GM23338 (cell line): Measurements from ENCODE around the gene PTPRS. TPM values are rescaled to one million over a fixed set of nuclear protein-coding genes. Genes with fewer than 3 reads are reported as not detected.

Experiments
- ATAC-seq: fragments of 200-7000 bp; cut with Tn5 transposase; 3 replicates; pipeline ENCODE4 v1.9.1; 2020
- DNase-seq: peaks from one replicate; pipeline ENCODE4 v3.0.0-alpha.2; 2015; ENCODE audit warnings: low spot score
- H2AFZ ChIP-seq: fragments of 200-600 bp; sonication (generic); 2 replicates; pipeline ENCODE4 v1.8.0; 2016; ENCODE audit warnings: antibody characterized with exemption, mild to moderate bottlenecking, moderate library complexity
- H3F3A ChIP-seq: fragments of 200-600 bp; sonication (generic); replicated peaks from 2 replicates; pipeline ENCODE4 v1.8.0; 2017; ENCODE audit warnings: antibody characterized with exemption, mixed run types, low read depth
- H3K27ac ChIP-seq: fragments of 200-600 bp; sonication (generic); 2 replicates; pipeline ENCODE4 v1.6.1; 2016; ENCODE audit warnings: low read depth
- H3K27me3 ChIP-seq: fragments of 200-600 bp; sonication (generic); 2 replicates; pipeline ENCODE4 v1.8.0; 2016; ENCODE audit warnings: mild to moderate bottlenecking, mixed run types, moderate library complexity; ENCODE audit not compliant: insufficient read depth
- H3K36me3 ChIP-seq: fragments of 200-600 bp; sonication (generic); 2 replicates; pipeline ENCODE4 v1.8.0; 2016; ENCODE audit warnings: mild to moderate bottlenecking; ENCODE audit not compliant: insufficient read depth
- H3K4me1 ChIP-seq: fragments of 200-600 bp; sonication (generic); 2 replicates; pipeline ENCODE4 v1.8.0; 2016; ENCODE audit warnings: mild to moderate bottlenecking, moderate library complexity; ENCODE audit not compliant: insufficient read depth
- H3K4me2 ChIP-seq: fragments of 200-600 bp; sonication (generic); 2 replicates; pipeline ENCODE4 v1.7.1; 2017; ENCODE audit warnings: mixed run types
- H3K4me3 ChIP-seq: fragments of 200-600 bp; sonication (generic); 2 replicates; pipeline ENCODE4 v1.6.1; 2016; ENCODE audit warnings: mixed run types
- H3K79me2 ChIP-seq: fragments of 200-600 bp; sonication (generic); replicated peaks from 2 replicates; pipeline ENCODE4 v1.8.0; 2017; ENCODE audit warnings: mild to moderate bottlenecking; ENCODE audit not compliant: insufficient read depth
- H3K9me2 ChIP-seq: fragments of 200-600 bp; sonication (generic); 2 replicates; pipeline ENCODE4 v1.8.0; 2017; ENCODE audit not compliant: insufficient read depth
- H4K20me1 ChIP-seq: fragments of 200-600 bp; sonication (generic); replicated peaks from 2 replicates; pipeline ENCODE4 v1.8.0; 2017; ENCODE audit warnings: mild to moderate bottlenecking; ENCODE audit not compliant: insufficient read depth
- H3K27ac Mint-ChIP-seq: 2 replicates; pipeline ENCODE4 v1.8.0; 2020; ENCODE audit warnings: inconsistent platforms, mild to moderate bottlenecking, moderate library complexity, mixed read lengths
- H3K27me3 Mint-ChIP-seq: 3 replicates; pipeline ENCODE4 v1.8.0; 2022; ENCODE audit warnings: low read depth, mild to moderate bottlenecking, moderate library complexity, mixed read lengths, inconsistent platforms; ENCODE audit not compliant: insufficient read depth, poor library complexity
- H3K36me3 Mint-ChIP-seq: 3 replicates; pipeline ENCODE4 v1.8.0; 2021; ENCODE audit warnings: low read depth, mild to moderate bottlenecking, inconsistent platforms, moderate library complexity, mixed read lengths
- H3K4me1 Mint-ChIP-seq: 3 replicates; pipeline ENCODE4 v1.8.0; 2020; ENCODE audit warnings: mild to moderate bottlenecking, inconsistent platforms, mixed read lengths
- H3K4me3 Mint-ChIP-seq: 3 replicates; pipeline ENCODE4 v1.8.0; 2021; ENCODE audit warnings: moderate library complexity, mild to moderate bottlenecking, inconsistent platforms, mixed read lengths
- H3K9me3 Mint-ChIP-seq: 3 replicates; pipeline ENCODE4 v1.8.0; 2020; ENCODE audit warnings: moderate library complexity, mild to moderate bottlenecking, inconsistent platforms, mixed read lengths
- CREB1 ChIP-seq: fragments of 250-450 bp; sonication (Bioruptor Pico); IDR thresholded peaks from 2 replicates; pipeline ENCODE4 v1.5.0; 2020; ENCODE audit warnings: low read depth, mild to moderate bottlenecking, moderate library complexity
- CTCF ChIP-seq, 2 experiments: fragments of 200-600 bp in 1 of 2; sonication (generic) in 1 of 2; conservative IDR thresholded peaks; 2 replicates each; pipeline versions ENCODE4 v1.5.1 to v1.6.1; 2016 to 2017; ENCODE audit warnings: antibody characterized with exemption in 2 of 2, low read depth in 2 of 2, mild to moderate bottlenecking in 2 of 2, moderate library complexity in 1 of 2
- EZH2 ChIP-seq: fragments of 200-600 bp; sonication (generic); IDR thresholded peaks from one replicate; pipeline ENCODE4 v1.8.0; 2017; ENCODE audit warnings: antibody characterized with exemption, mild to moderate bottlenecking, low read depth; ENCODE audit not compliant: unreplicated experiment
- EZH2phosphoT487 ChIP-seq: fragments of 200-600 bp; sonication (generic); IDR thresholded peaks from one replicate; pipeline ENCODE4 v1.8.1; 2018; ENCODE audit warnings: antibody characterized with exemption; ENCODE audit not compliant: unreplicated experiment
- JUNB ChIP-seq: IDR thresholded peaks from one replicate; pipeline ENCODE4 v1.6.1; 2016; ENCODE audit warnings: antibody characterized with exemption; ENCODE audit not compliant: unreplicated experiment
- REST ChIP-seq: IDR thresholded peaks from one replicate; pipeline ENCODE4 v1.6.1; 2018; ENCODE audit warnings: antibody characterized with exemption; ENCODE audit not compliant: unreplicated experiment
- STAT1 ChIP-seq: IDR thresholded peaks from one replicate; pipeline ENCODE4 v1.6.1; 2016; ENCODE audit warnings: antibody characterized with exemption; ENCODE audit not compliant: unreplicated experiment
- ZNF462 ChIP-seq: fragments of 250-450 bp; sonication (Bioruptor Pico); IDR thresholded peaks from 2 replicates; pipeline ENCODE4 v1.5.0; 2020; ENCODE audit warnings: mild to moderate bottlenecking, moderate library complexity
- polyA plus RNA-seq: library from polyadenylated mRNA; unstranded; fragments of >200 nt; fragmentation: Nextera tagmentation; extraction: Ambion mirVana; gene quantifications from 2 replicates; pipeline ENCODE4 v1.2.1, GENCODE V29; 2016
- total RNA-seq: library from RNA; depleted of rRNA; stranded (reverse); fragments of >200 nt; shearing (Covaris generic); gene quantifications from 2 replicates; pipeline ENCODE4 v1.2.3, GENCODE V29; 2014

The PTPRS gene
- total and polyA plus RNA-seq, 2 experiments from 2014 or later, result 20.7 to 290 TPM

- DNase-seq (peak; percentile 84), ATAC-seq (peak; percentile 99)
- no peaks in the 10 kb centered on the region; the same call in 2 of the 3 replicates for H3K9me3 Mint-ChIP-seq
- no peaks in the 10 kb centered on the region for H3K36me3 Mint-ChIP-seq
- no peak overlapping the region for H3K4me2 ChIP-seq
- no peaks in the 10 kb centered on the region for H3K4me1 ChIP-seq
- H3K4me3 ChIP-seq, result no peak overlapping the region
- no peak overlapping the region for H3K27ac ChIP-seq
- peaks cover 8% of the 10 kb centered on the region for H3K27me3 Mint-ChIP-seq
- H3F3A ChIP-seq, result 0 out of 2 replicates have a peak, but pooled peaks cover 3% of the 10 kb centered on the region
- no peaks in the 10 kb centered on the region for H3K27me3 ChIP-seq
- no peak overlapping the region for H3K4me3 Mint-ChIP-seq
- H3K4me1 Mint-ChIP-seq, result no peaks in the 10 kb centered on the region
- no peaks in the 10 kb centered on the region for H3K79me2 ChIP-seq
- H2AFZ ChIP-seq, result peak overlapping the region; percentile 23; the same call in 1 of the 2 replicates
- no peaks in the 10 kb centered on the region for H3K9me2 ChIP-seq
- no peaks in the 10 kb centered on the region for H3K36me3 ChIP-seq
- TF ChIP-seq CTCF (conservative IDR thresholded peaks at IDR 0.05; ENCODE audit: low read depth in 2 of 2) (peak; percentile 85 to 95), REST (no peak), STAT1 (no peak), JUNB (no peak)
- H4K20me1 ChIP-seq, result no peaks in the 10 kb centered on the region
- no peak overlapping the region for H3K27ac Mint-ChIP-seq
Measured at GRCh38 chr19:5369962-5370367, 29.4 kb upstream of the PTPRS start.

GRCh38 chr19:5369304-5369703 lies 28.7 kb upstream of the PTPRS start:
- peaks cover 9% of the 10 kb centered on the region for H3K27me3 Mint-ChIP-seq
- Histone ChIP-seq H3K27ac (no peak overlapping the region), H2AFZ (no peak overlapping the region), H3K4me2 (no peak overlapping the region), H4K20me1 (no peaks in the 10 kb centered on the region), H3K4me3 (no peak overlapping the region), H3K4me1 (no peaks in the 10 kb centered on the region), H3K9me2 (no peaks in the 10 kb centered on the region), H3K27me3 (no peaks in the 10 kb centered on the region), H3K36me3 (no peaks in the 10 kb centered on the region), H3K79me2 (no peaks in the 10 kb centered on the region), H3F3A (0 out of 2 replicates have a peak, but pooled peaks cover 3% of the 10 kb centered on the region)
- DNase-seq (no peak), ATAC-seq (no peak)
- H3K4me1 Mint-ChIP-seq, result peaks cover 3% of the 10 kb centered on the region
- H3K36me3 Mint-ChIP-seq, result no peaks in the 10 kb centered on the region
- H3K9me3 Mint-ChIP-seq, result no peaks in the 10 kb centered on the region
- H3K4me3 Mint-ChIP-seq, result no peak overlapping the region
- no peak overlapping the region for H3K27ac Mint-ChIP-seq
- TF ChIP-seq ZNF462, result no peak
- TF ChIP-seq CREB1 (CRISPR knock-in tag), result no peak
- TF ChIP-seq STAT1, result no peak
- TF ChIP-seq EZH2, result no peak
- no peak for TF ChIP-seq EZH2phosphoT487
